Activated naive CD4-positive, alpha-beta T cell treated with anti-CD3 and anti-CD28 coated beads, Interleukin-2, amount 50 U/mL, for 24 hours (primary cell): ENCODE data around the gene PRDM16.

Experiments
- H3K27ac Mint-ChIP-seq: one replicate; pipeline ENCODE4 v1.8.0; 2021; ENCODE audit warnings: mild to moderate bottlenecking, mixed read lengths
- H3K27me3 Mint-ChIP-seq: one replicate; pipeline ENCODE4 v1.8.0; 2021; ENCODE audit warnings: mixed read lengths
- H3K36me3 Mint-ChIP-seq: one replicate; pipeline ENCODE4 v1.8.0; 2021; ENCODE audit warnings: mixed read lengths
- H3K4me1 Mint-ChIP-seq: one replicate; pipeline ENCODE4 v1.8.0; 2021; ENCODE audit warnings: mixed read lengths
- H3K4me3 Mint-ChIP-seq: one replicate; pipeline ENCODE4 v1.8.0; 2021; ENCODE audit warnings: mild to moderate bottlenecking, mixed read lengths
- H3K9me3 Mint-ChIP-seq: one replicate; pipeline ENCODE4 v1.8.0; 2021; ENCODE audit warnings: mixed read lengths

The PRDM16 gene

GRCh38 chr1:3068564-3069431, at the start of gene PRDM16:
PRDM16 (plus strand) TSS chr1:3069203; CDS start chr1:3069260, 57 bp downstream.
- H3K27me3 Mint-ChIP-seq, result peaks cover 11% of the 10 kb centered on the region
- H3K4me1 Mint-ChIP-seq, result peaks cover 3% of the 10 kb centered on the region
- no peaks in the 10 kb centered on the region for H3K9me3 Mint-ChIP-seq
- H3K4me3 Mint-ChIP-seq, result peak within 1 kb of the TSS; percentile 90
- H3K27ac Mint-ChIP-seq, result no peak within 1 kb of the TSS
- H3K36me3 Mint-ChIP-seq, result no peaks in the 10 kb centered on the region

GRCh38 chr1:3019516-3020051, 49.4 kb upstream of the PRDM16 start:
- Mint-ChIP-seq H3K36me3 (no peaks in the 10 kb centered on the region), H3K27ac (no peak overlapping the region), H3K27me3 (no peaks in the 10 kb centered on the region), H3K9me3 (no peaks in the 10 kb centered on the region), H3K4me1 (no peaks in the 10 kb centered on the region), H3K4me3 (no peak overlapping the region)

DNA sequence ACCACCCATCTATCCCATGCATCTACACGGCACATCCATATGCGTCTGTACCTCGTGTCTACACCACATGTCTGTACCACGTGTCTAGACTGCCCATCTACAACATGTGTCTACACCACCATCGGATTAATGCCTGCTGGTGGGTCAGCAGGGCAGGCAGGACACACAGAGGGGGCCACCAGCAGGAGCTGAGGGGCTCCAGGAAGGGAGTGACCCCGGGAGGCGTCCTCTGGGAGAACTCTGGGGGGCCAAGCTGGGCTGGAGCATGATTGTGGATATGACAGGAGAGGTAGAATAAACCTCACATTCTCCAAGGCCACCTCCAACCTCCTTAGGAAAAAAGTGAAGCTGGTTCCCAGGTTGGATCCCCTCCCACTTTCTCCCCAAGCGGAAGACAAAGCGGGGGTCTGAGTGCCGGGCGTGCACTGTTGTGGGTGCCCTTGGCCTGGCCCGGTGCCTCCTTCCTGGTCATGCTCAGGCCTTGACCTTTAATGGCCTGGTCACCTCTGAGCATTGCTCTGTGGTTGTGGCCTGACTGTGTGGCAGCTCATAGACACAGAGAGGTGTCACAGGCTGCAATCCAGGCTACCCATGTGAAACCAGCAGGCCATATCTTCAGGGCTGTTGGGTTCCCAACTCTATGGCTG, 48.6 kb upstream of the PRDM16 start:
- no peaks in the 10 kb centered on the region for H3K9me3 Mint-ChIP-seq
- no peaks in the 10 kb centered on the region for H3K36me3 Mint-ChIP-seq
- H3K27me3 Mint-ChIP-seq, result no peaks in the 10 kb centered on the region
- H3K27ac Mint-ChIP-seq, result no peak overlapping the region
- H3K4me3 Mint-ChIP-seq, result no peak overlapping the region
- no peaks in the 10 kb centered on the region for H3K4me1 Mint-ChIP-seq

DNA sequence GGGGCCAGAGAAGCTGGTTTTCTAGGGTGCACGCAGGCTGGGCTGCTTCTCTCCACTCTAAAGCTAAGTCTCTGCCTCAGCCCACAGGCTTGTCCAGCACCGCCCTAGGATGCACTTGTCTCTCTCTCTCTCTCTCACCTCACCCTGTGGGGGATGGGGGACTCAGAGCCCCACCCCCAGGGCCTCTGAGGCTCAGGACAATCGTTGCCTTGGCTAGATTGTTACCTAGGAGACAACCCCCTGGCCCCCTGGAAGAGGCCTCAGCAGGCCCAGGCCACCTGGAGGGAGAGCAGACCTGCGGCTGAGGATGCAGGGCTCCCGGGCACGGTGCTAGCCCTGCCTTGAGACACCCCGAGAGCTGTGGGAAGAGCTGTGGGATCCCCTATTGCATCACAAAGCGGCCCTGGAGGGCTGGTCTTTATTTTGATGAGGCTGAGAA, 47.8 kb upstream of the PRDM16 start, which contains the start of gene ACTRT2:
ACTRT2 (plus strand) TSS at position 235 of the 439 bp plus-strand sequence. CDS start 220 bp downstream, outside the sequence.
- Mint-ChIP-seq H3K4me1 (no peaks in the 10 kb centered on the region), H3K9me3 (no peaks in the 10 kb centered on the region), H3K36me3 (no peaks in the 10 kb centered on the region), H3K4me3 (no peak within 1 kb of the TSS), H3K27me3 (no peaks in the 10 kb centered on the region), H3K27ac (no peak within 1 kb of the TSS)

GRCh38 chr1:3021801-3022401, 47.1 kb upstream of the PRDM16 start:
- Mint-ChIP-seq H3K27me3 (no peaks in the 10 kb centered on the region), H3K4me3 (no peak overlapping the region), H3K27ac (no peak overlapping the region), H3K4me1 (no peaks in the 10 kb centered on the region), H3K36me3 (no peaks in the 10 kb centered on the region), H3K9me3 (no peaks in the 10 kb centered on the region)

GRCh38 chr1:3022511-3022973, 46.5 kb upstream of the PRDM16 start:
- Mint-ChIP-seq H3K4me3 (no peak overlapping the region), H3K9me3 (no peaks in the 10 kb centered on the region), H3K36me3 (no peaks in the 10 kb centered on the region), H3K27ac (no peak overlapping the region), H3K4me1 (no peaks in the 10 kb centered on the region), H3K27me3 (no peaks in the 10 kb centered on the region)

GRCh38 chr1:3022976-3023375, 46.0 kb upstream of the PRDM16 start:
- H3K4me1 Mint-ChIP-seq, result no peaks in the 10 kb centered on the region
- H3K27me3 Mint-ChIP-seq, result no peaks in the 10 kb centered on the region
- no peaks in the 10 kb centered on the region for H3K9me3 Mint-ChIP-seq
- H3K4me3 Mint-ChIP-seq, result no peak overlapping the region
- no peaks in the 10 kb centered on the region for H3K36me3 Mint-ChIP-seq
- H3K27ac Mint-ChIP-seq, result no peak overlapping the region

DNA sequence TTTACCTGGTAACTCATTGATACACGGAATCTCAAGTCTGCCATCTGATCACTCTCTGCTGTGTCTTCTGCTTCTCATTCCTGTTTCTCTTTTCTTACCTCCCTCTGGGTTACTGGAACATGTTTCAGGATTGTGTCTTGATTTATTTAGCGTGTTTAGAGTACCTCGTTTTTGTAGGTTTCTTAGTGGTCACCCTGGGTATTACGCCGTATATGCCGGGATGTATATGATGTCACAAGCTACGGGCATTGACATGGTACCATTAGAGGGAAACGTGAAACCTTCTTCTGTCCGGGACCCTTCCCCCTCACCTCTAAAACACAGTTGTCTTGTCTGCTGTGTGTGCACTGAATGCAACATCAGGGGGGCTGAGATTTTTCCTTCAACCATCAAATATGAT, 45.0 kb upstream of the PRDM16 start:
- no peak overlapping the region for H3K4me3 Mint-ChIP-seq
- no peak overlapping the region for H3K27ac Mint-ChIP-seq
- H3K9me3 Mint-ChIP-seq, result no peaks in the 10 kb centered on the region
- H3K27me3 Mint-ChIP-seq, result no peaks in the 10 kb centered on the region
- no peaks in the 10 kb centered on the region for H3K36me3 Mint-ChIP-seq
- H3K4me1 Mint-ChIP-seq, result no peaks in the 10 kb centered on the region

DNA sequence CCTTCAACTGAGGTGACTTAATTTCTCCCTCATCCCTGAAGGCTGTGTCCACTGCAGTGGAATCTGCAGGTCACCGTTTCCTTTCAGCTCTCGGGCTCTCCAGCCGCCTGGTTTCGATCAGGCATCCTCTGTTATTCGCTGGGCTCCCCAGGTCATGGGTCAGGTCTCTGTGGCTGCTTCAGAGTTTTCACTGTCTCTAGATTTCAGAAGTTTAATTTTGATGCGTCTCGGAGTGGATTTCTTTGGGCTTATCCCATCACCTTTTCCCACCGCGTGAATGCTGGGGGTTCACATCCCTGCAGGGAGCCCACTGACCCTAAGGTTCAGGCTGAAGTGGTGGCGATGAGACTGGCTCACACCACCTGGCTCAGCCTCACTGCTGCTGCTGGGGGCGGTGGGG, 44.4 kb upstream of the PRDM16 start:
- Mint-ChIP-seq H3K4me3 (no peak overlapping the region), H3K36me3 (no peaks in the 10 kb centered on the region), H3K4me1 (no peaks in the 10 kb centered on the region), H3K27me3 (no peaks in the 10 kb centered on the region), H3K27ac (no peak overlapping the region), H3K9me3 (no peaks in the 10 kb centered on the region)

DNA sequence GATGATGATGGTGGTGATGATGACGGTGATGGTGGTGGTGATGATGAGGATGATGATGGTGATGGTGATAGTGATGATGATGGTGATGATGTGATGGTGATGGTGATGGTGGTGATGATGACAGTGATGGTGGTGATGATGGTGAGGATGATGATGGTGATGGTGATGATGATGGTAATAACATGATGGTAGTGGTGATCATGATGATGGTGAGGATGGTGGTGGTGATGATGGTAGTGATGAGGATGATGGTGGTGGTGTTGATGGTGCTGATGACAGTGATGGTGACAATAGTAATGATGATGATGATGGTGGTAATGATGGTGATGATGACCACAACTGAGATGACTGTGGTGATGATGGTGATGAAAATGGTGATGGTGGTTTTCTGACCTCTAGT, 42.9 kb upstream of the PRDM16 start:
- no peaks in the 10 kb centered on the region for H3K36me3 Mint-ChIP-seq
- H3K4me3 Mint-ChIP-seq, result no peak overlapping the region
- no peaks in the 10 kb centered on the region for H3K4me1 Mint-ChIP-seq
- no peaks in the 10 kb centered on the region for H3K27me3 Mint-ChIP-seq
- H3K27ac Mint-ChIP-seq, result no peak overlapping the region
- no peaks in the 10 kb centered on the region for H3K9me3 Mint-ChIP-seq

GRCh38 chr1:3026581-3027391, 42.2 kb upstream of the PRDM16 start:
- H3K4me3 Mint-ChIP-seq, result no peak overlapping the region
- H3K27ac Mint-ChIP-seq, result no peak overlapping the region
- H3K36me3 Mint-ChIP-seq, result no peaks in the 10 kb centered on the region
- no peaks in the 10 kb centered on the region for H3K27me3 Mint-ChIP-seq
- no peaks in the 10 kb centered on the region for H3K9me3 Mint-ChIP-seq
- no peaks in the 10 kb centered on the region for H3K4me1 Mint-ChIP-seq

- Mint-ChIP-seq H3K36me3 (no peaks in the 10 kb centered on the region), H3K9me3 (no peaks in the 10 kb centered on the region), H3K4me1 (no peaks in the 10 kb centered on the region), H3K27me3 (no peaks in the 10 kb centered on the region), H3K27ac (no peak overlapping the region), H3K4me3 (no peak overlapping the region)
These were observed 41.2 kb upstream of the PRDM16 start for GRCh38 chr1:3027611-3028371.

DNA sequence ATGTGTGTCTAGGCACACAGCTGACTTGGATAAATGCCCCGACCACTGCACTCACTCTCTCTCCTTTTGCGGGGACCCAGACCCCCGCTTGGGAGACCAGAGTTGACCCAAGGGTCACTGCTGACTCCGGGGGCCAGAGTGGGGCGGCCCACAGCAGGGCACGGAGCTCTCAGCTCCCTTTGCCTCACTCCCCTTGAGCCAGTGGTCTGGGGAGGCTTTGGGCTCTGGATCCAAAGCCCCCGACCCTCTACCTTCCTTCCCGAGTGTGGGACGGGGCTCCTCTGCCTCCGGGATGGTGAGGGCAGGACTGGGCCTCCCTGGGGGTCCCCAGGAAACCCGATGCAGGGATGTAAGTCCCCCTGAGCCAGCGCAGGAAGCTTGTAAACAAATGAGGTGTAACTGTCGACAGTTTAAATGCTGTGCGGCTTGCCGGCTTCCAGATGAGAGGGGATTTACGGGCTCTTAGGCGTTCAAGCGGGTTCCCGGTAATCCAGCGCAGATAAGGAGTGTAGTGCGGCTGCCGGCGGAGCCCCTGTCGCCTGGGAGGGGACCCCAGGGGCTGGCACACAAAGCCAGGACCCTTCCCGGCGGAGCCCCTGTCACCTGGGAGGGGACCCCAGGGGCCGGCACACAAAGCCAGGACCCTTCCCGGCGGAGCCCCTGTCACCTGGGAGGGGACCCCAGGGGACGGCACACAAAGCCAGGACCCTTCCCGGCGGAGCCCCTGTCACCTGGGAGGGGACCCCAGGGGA, 40.3 kb upstream of the PRDM16 start:
- H3K4me1 Mint-ChIP-seq, result peaks cover 6% of the 10 kb centered on the region
- no peak overlapping the region for H3K27ac Mint-ChIP-seq
- H3K36me3 Mint-ChIP-seq, result no peaks in the 10 kb centered on the region
- no peaks in the 10 kb centered on the region for H3K9me3 Mint-ChIP-seq
- H3K27me3 Mint-ChIP-seq, result no peaks in the 10 kb centered on the region
- no peak overlapping the region for H3K4me3 Mint-ChIP-seq

DNA sequence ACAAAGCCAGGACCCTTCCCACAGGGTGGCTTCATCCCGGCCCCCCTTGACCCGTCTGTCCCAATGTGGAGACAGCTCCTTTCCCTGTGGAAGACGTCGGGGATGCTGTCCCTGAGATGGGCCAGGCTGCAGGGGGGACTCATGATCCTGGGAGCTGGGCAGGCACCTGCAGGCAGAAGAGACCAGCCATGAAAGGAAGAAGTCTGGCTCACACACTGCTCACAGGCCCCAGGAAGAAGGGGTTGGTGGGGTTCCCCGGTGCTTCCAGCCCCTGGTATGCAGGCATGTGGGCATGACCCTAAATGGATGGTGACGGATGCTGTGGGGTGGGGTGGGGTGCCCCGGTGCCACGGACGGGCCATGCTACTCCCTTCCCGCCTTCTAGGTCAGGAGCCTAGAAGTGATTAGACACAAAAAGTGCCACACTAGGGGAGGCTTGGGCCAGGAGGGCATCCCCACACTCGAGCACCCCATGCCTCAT, 39.5 kb upstream of the PRDM16 start:
- Mint-ChIP-seq H3K27ac (no peak overlapping the region), H3K36me3 (no peaks in the 10 kb centered on the region), H3K4me1 (peaks cover 14% of the 10 kb centered on the region), H3K4me3 (no peak overlapping the region), H3K9me3 (no peaks in the 10 kb centered on the region), H3K27me3 (no peaks in the 10 kb centered on the region)
